Eye (tissue), 1 donor: Measurements from ENCODE around the gene TBX21.
"Not testable (repeated sequence)": the region's sequence is repeated elsewhere in the genome, so short reads cannot be mapped to it uniquely, and the experiment has no call there.

Experiments
- DNase-seq: peaks from one replicate; pipeline ENCODE4 v3.0.0-alpha.2; 2015

Gene TBX21

DNA sequence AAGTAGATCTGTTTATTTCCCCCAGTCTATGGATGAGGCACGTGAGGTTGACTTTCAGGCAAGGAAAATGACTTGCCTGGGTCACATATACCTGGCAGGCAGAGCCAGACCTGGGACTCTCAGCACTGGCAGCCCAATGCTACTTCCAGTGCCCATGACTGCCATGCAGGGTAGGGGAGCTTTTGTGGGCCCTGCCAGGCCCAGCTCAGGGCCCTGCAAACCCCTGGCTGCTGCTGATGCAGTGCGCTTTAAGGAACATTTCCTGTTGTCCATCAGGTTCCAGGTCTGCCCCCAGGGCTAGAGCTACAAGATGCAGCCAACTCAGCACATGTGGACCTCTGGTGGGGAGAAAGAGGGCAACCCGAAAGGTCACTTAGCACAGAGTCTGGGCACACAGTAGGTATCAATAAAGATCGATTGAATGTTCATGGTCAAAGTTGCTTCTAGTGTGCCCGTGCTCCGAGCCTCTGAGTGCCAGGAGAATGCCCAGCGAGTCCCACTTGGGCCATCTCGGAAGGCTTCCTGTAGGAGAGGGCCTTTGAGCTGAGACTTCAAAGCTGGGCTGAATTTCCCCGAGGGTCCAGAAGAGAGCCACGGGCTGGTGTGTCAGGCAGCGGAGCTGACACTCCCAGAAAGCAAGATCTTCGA is 513 bp upstream of the TBX21 start:
- no peak for DNase-seq

DNA sequence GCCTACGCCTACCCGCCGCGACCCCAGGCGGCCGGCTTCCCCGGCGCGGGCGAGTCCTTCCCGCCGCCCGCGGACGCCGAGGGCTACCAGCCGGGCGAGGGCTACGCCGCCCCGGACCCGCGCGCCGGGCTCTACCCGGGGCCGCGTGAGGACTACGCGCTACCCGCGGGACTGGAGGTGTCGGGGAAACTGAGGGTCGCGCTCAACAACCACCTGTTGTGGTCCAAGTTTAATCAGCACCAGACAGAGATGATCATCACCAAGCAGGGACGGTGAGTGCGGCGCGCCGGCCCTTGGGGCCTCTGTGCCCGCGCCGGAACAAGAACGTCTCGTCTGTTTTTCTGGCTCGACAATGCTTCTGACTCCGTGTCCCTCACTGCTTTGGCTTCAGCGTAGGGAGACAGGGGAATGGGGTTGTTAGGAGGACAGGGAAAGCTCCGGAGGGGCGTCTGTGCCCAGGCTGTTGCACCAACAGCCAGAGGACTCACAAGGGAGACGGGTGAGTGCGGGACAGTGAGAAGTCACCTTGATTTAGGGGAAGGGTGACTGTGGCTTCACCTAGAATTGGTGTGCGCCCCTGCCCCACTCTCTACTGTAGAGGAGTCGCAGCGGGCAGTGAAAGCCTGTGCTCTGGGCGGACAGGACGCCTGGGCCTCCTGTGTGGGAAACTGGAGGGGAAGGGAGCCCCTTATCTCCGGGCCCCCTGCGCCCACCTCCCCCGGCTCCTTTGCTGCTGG is 806 bp downstream of the TBX21 start:
- peak; percentile 33 for DNase-seq

DNA sequence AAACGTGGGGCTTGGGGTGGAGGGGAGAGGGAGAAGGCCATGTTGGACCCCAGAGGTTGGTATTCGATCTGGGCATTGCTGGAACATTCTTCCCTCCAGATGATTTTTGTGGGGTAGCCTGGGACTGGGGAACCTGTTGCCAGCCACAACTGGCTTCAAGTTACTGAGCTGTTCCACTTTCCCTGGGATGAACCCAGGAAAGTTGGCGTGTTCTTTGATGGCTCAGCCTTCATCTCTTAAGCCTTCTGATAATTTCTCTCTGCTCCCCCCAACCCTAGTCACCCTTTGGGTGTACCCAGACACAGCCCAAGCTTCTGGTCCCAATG is 2.1 kb downstream of the TBX21 start:
- no peak for DNase-seq

DNA sequence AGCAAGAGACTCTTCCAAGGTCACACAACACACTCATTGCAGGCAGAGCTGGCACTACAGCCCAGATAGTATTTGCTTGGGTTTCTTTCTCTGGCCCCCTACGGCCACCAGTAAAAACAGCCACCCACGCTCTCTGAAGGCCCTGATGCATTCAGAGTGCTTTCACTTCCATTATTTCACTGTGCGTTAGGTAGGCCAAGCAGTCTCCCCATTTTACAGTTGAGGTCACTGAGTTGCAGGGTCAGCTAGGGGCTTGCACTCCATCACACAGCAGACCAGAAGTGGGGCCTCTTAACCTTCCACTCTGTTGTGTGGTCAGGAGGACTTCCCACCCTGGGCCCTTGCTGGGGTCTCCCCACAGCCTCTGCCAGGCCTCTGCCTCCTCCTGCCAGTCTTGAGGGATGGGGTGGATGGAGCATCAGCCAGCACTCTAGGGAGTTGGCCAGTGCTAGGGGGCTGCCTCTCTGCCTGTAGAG is 2.5 kb downstream of the TBX21 start:
- no peak for DNase-seq

DNA sequence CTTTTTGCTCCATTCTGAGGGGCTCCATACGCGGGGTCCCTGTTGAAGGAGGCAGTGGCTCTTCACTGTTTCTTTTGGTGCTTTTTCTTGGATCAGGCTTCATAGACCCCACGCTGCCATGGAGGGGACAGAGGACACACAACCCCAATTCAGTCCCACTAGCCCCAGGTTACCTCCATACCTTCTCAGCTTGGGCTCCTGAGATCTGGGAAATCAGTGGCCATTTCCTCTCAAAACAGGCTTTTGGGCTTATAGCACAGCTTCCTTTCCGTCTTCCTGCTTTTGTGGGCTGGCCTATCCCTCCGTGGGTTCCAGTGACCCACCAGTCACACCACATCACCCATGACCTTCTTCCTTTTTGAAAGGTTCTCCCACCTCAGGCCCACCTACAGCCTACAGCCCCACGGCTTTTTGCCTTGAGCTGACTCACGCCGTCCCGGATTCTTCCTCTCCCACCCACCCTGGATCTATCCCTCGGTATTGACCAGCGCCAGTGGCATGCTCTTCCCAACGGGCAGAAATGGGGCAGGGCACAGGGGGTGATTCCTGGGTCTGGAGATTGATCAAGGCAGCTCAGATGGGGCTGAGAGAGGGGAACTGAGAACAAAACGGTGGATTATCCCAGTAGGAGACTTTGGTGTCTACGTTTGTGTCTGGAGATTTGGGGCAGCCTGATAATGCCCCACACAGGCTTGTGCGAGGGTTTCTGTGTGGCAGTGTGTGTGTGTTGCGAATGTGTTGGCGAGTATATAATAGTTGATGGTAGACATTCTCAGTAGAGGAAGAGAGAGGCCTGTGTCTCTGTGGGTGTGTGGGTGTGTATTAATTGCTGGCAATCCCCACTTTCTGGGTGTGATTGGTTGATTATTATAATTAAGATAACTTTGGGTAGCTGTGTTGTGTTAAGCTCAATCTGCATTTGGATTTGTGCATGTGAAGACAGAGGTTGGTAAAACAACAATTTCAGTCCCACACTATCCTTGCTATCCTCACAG is 3.8 kb downstream of the TBX21 start:
- DNase-seq: no peak

DNA sequence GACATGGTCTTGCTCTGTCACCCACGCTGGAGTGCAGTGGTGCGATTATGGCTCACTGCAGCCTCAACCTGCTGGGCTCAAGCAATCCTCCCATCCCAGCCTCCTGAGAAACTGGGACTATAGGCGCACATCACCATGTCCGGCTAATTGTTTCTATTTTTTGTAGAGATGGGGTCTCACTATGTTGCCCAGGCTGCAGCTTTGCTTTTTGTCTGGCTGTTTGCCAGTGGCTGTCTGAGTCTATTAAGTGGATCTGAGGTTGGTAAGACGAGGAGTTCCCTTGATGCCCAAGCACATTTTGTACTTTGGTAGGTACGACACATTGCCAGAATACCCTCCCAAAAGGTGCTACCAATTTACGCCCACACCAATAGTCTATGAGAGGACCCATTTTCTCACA is 5.1 kb downstream of the TBX21 start:
- no peak for DNase-seq

DNA sequence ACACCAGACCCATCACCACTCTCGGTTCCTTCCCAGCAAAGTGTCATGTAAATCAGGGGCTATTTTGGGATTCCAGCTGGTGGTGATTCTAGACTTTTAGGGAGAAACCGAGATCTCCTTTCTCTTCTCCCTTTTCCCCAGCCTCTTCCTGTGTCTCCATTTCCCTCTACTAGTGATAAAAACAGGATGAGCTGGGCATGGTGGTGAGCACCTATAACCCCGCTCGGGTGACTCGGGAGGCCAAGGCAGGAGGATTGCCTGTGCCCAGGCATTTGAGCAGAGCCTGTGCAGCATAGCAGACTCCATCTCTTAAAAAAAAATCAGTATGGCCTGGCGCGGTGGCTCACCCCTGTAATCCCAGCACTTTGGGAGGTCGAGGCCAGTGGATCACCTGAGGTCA is 6.1 kb downstream of the TBX21 start:
- DNase-seq: no peak

DNA sequence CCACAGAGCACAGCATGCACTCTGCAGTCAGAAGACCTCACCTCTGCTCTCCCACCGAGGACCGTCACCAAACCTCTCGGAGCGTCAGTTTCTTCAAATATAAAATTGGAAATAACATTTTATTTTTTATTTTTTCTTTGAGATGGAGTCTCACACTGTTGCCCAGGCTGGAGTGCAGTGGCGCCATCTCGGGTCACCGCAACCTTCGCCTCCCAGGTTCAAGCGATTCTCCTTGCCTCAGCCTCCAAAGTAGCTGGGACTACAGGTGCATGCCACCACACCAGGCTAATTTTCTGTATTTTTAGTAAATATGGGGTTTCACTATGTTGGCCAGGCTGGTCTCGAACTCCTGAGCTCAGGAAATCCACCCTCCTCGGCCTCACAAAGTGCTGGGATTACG is 6.9 kb downstream of the TBX21 start:
- not testable (repeated sequence) for DNase-seq

DNA sequence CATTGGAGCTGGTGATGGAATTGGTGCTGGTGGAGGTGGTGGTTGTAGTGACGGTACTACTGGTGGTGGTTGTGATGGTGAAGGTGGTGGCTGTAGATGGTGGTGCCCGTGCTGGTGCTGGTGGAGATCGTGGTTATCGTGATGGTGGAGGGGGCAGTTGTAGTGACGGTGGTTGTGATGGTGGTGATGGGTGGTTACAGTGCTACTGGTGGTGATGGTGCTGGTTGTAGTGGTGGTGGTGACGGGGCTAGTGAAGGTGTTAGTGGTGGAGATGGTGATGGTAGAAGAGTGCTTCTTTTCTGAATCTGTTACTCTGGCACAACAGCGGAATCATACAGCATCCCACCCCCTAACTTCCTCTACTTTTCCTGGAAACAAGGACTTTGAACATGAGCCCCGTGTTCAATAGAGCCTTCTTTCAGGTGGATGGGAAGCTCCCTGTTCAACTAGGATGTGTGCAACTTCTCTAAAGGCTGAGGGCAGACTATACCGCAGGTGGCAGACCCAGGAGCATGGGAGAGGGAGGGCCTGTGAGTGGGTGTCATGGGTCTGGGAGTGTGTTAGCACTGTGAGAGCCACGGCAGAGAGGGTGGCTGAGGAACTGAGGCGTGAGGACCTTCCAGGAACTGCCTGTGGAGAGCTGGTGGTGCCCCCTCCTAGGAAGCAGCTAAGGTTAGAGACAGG is 8.2 kb downstream of the TBX21 start:
- no peak for DNase-seq

DNA sequence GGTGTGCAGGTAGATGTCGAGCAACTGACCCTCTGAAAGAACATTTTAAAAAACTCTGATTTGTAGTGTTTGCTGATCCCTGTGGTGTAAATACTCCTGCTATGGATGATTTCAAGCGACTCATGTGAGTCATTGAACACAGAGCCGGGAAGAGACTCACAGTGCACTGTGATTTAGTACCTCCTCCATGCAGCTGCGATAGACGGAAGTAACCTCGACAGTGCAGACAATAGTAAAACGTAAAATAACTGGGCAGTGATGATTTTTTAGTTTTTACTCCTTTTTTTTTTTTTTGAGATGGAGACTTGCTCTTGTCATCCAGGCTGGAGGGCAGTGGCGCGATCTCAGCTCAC is 8.7 kb downstream of the TBX21 start:
- DNase-seq: no peak

DNA sequence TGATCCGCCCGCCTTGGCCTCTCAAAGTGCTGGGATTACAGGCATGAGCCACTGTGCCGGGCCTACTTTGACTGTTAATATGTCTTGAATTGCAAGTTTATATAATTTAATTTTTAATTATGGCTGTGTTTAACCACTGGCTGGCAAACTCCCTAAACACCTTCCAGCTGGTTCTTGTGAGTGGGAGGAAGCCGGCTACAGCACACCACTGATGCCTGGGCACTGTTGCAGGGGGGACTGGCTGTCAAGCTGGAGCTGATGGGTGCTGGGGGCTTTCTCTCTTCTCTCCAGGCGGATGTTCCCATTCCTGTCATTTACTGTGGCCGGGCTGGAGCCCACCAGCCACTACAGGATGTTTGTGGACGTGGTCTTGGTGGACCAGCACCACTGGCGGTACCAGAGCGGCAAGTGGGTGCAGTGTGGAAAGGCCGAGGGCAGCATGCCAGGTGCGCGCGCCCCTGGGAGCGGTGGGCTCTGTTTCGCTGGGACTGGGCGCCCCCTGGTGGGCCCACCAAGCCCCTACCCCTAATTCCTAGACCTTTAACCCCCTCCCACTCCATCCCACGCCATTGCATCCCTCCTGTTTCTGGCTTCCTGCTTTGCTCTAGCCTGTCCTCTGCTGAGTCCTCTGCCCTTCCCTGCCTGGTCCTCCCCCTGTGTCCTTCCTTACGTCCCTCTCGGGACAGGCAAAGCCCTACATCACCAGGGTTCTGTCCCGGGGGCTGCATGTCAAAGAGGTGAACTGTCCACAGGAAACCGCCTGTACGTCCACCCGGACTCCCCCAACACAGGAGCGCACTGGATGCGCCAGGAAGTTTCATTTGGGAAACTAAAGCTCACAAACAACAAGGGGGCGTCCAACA is 9.5 kb downstream of the TBX21 start:
- DNase-seq: peak; percentile 76

DNA sequence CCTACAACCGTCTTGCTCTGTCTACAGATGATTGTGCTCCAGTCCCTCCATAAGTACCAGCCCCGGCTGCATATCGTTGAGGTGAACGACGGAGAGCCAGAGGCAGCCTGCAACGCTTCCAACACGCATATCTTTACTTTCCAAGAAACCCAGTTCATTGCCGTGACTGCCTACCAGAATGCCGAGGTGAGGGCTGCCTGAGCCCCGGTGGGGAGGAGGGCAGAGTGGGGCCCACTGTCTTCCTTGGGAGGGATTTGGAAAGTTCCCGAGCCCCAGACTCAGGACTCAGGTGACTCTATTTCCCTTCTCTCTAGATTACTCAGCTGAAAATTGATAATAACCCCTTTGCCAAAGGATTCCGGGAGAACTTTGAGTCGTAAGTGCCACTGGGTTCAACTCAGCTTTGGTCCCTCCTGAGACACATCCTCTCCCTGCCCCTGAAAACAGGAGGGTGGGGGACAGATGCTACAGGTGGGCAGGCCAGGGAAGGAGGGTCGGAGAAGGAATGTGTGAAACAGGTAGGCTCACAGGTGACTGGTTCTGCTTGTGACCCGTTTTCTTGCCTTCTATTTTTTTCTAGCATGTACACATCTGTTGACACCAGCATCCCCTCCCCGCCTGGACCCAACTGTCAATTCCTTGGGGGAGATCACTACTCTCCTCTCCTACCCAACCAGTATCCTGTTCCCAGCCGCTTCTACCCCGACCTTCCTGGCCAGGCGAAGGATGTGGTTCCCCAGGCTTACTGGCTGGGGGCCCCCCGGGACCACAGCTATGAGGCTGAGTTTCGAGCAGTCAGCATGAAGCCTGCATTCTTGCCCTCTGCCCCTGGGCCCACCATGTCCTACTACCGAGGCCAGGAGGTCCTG is 11.4 kb downstream of the TBX21 start:
- DNase-seq: no peak

DNA sequence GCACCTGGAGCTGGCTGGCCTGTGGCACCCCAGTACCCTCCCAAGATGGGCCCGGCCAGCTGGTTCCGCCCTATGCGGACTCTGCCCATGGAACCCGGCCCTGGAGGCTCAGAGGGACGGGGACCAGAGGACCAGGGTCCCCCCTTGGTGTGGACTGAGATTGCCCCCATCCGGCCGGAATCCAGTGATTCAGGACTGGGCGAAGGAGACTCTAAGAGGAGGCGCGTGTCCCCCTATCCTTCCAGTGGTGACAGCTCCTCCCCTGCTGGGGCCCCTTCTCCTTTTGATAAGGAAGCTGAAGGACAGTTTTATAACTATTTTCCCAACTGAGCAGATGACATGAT is 12.0 kb downstream of the TBX21 start:
- DNase-seq: no peak

DNA sequence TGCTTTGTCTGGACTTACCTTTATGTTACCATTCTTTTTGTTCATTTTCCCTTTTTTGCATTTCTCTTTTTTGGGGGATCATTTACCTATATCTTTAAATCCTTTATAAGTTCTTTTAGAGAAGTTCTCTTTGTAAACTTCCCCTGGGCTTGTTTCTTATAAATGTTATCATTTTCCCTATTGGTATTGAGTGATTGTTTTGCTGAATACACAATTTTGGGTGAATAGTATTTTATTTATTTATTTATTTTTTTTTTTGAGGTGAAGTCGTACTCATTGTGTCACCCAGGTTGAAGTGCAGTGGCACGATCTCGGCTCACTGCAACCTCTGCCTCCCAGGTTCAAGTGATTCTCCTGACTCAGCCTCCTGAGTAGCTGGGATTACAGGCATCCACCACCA is 18.4 kb downstream of the TBX21 start:
- no peak for DNase-seq

DNA sequence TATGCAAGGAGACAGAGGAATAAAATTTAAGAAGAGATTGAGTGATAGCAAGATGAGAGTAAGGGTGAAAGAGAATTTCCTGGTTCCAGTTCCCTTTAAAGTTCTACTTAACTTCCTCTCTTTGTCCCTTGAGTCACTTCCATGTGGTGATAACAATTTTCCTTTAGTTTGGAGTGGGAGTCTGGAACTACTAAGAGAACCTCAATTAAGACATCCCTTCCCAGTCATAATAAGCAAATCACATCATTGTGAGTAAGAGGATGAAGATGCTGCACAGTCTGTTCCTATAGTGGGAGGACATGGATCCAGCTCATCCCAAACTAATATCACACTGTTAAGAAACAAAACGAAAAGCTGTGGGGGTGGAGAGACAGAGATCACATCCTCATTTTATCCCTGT is 24.4 kb downstream of the TBX21 start:
- no peak for DNase-seq

DNA sequence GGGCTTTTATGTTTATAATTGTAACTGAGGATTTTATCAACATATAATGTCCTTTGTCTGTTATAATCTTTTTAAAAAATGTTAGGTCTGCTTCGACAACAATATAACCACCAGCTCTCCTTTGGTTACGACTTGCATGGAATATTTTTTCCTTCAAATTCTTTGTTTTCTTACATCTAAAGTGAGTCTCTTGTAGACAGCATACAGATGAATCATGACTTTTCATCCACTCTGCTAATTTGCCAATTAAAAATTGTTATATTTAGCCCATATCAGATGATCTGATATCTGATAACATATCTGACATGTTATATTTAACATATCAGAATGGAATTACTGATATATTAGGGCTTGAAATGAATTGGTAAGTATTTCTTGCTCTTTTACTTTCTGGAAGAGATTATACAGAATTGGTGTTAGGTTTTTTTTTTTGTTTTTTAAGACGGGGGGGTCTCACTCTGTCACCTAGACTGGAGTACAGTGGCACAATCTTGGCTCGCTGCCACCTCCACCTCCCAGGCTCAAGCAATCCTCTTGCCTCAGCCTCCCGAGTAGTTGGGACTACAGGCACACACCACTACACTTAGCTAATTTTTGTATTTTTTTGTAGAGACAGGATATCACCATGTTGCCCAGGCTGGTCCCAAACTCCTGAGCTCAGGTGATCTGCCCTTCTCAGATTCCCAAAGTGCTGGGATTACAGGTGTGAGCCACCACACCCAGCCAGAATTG is 27.5 kb downstream of the TBX21 start:
- DNase-seq: no peak

DNA sequence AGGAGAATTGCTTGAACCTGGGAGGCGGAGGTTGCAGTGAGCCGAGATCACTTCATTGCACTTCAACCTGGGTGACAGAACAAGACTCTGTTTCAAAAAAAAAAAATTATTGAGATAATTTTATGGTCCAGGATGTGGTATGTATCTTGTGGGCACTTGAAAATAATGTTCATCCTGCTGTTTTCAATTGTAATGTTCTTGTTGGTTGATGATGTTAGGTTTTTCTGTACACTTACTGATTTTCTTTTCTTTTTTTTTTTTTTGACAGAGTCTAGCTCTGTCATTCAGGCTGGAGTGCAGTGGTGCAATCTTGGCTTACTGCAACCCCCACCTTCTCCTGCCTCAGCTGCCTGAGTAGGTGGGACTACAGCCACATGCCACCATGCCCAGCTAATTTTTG is 29.7 kb downstream of the TBX21 start:
- no peak for DNase-seq

DNA sequence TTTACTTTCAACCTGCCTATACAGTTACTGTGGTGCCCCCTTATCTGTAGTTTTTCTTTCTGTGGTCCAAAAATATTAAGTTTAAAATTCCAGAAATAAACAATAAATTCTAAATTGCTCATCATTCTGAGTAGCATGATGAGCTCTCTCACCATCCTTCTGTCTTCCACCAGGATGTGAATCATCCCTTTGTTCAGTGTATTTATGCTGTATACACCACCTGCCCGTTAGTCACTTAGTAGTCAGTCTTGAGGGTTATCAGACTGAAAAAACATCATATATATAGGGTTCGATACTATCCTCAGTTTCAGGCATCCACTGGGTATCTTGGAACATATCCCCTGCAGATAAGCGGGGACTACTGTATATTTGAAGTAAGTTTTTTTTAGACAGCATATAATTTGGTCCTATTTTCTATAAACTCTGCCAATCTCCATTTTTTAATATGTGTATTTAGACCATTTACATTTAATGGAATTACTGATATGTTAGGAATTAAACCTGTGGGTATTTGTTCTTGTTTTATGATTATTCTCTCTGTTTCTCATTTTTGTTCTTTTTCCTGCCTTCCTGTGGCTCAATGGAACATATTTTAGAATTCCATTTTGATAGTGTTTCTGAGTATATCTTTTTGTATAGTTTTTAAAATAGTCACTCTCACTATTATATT is 31.0 kb downstream of the TBX21 start:
- DNase-seq: no peak

DNA sequence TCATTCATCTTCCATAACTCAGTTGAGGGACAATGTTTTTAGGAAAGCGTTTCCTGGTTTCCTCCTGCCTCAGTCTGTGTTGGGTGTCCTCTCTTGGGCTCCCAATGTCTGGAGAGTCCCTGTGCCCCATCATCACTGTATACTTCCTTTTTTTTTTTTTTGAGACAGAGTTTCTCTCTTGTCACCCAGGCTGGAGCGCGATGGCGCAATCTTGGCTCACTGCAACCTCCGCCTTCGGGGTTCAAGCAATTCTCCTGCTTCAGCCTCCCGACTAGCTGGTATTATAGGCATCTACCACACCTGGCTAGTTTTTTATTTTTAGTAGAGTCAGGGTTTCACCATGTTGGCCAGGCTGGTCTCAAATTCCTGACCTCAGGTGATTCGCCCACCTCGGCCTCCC is 40.6 kb downstream of the TBX21 start:
- DNase-seq: not testable (repeated sequence)

DNA sequence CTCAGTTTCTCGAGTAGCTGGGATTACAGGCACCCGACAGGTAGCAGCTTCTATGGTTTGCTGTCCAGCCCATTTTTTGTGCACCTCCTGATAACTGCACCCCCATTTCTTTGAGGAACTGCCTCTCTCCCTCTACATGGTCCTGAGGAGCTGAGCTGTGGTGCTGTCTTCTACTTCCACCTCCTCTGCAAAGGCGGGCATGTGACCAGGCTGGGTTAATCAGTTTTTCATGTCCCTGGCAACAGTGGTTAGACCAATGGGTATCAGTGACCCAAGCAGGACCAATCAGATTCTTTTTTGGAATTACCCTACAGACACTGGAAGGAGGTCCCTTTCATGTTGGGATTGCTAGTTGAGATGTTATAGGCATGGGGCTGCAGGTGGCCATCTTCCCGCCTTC is 41.3 kb downstream of the TBX21 start:
- no peak for DNase-seq
